ENCODE data around the gene APCDD1L.
"Not testable (repeated sequence)": the region's sequence is repeated elsewhere in the genome, so short reads cannot be mapped to it uniquely, and the experiment has no call there.

Gene APCDD1L

DNA sequence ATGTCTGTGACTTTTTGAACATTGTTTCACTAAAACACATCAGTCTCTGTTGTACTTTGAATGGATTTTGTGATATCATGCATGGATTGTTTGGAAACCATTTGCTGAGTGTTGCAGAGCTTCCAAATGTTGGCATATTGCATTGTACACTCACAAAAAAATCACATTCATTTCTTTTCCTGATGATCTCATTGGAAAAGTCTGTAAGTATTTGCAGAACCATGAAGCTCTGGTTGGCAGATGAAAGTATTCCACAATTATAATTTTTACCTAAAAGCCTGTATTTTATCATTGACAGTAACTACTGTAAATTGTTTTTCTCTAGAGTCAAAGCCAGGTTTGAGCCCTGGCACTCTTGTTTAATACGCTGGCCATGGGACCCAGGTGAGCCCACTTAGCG lies 84.1 kb downstream of the APCDD1L start:
- Histone ChIP-seq H3K4me3 (ENCODE audit: low read length) (no peak overlapping the region), H3K4me1 (ENCODE audit: control insufficient read depth, insufficient read depth, low read length) (peaks cover 18% of the 10 kb centered on the region), H3K9ac (ENCODE audit: low read length) (no peak overlapping the region), H3K27me3 (ENCODE audit: control insufficient read depth, insufficient read depth, low read length) (no peaks in the 10 kb centered on the region), H3K27ac (ENCODE audit: low read depth, low read length) (no peak overlapping the region), H3K36me3 (ENCODE audit: control insufficient read depth, insufficient read depth, low read length) (peaks cover 3% of the 10 kb centered on the region)

- H3K27me3 ChIP-seq (ENCODE audit: control insufficient read depth, insufficient read depth, low read length): no peaks in the 10 kb centered on the region
Observed at GRCh38 chr20:58429303-58429702, 85.9 kb downstream of the APCDD1L start.

GRCh38 chr20:58428364-58428763 lies 86.8 kb downstream of the APCDD1L start:
- H3K4me1 ChIP-seq (ENCODE audit: control insufficient read depth, insufficient read depth, low read length): peaks cover 13% of the 10 kb centered on the region
- H3K27me3 ChIP-seq (ENCODE audit: control insufficient read depth, insufficient read depth, low read length): no peaks in the 10 kb centered on the region
- no peak overlapping the region for H3K4me3 ChIP-seq (ENCODE audit: low read length)
- no peak overlapping the region for H3K9ac ChIP-seq (ENCODE audit: low read length)
- peaks cover 3% of the 10 kb centered on the region for H3K36me3 ChIP-seq (ENCODE audit: control insufficient read depth, insufficient read depth, low read length)
- H3K27ac ChIP-seq (ENCODE audit: low read depth, low read length): peak overlapping the region; percentile 30

More at GRCh38 chr20:58429303-58429702, 85.9 kb downstream of the APCDD1L start:
- H3K9ac ChIP-seq (ENCODE audit: low read length): no peak overlapping the region
- H3K36me3 ChIP-seq (ENCODE audit: control insufficient read depth, insufficient read depth, low read length): peaks cover 3% of the 10 kb centered on the region
- no peak overlapping the region for H3K4me3 ChIP-seq (ENCODE audit: low read length)
- no peak overlapping the region for H3K27ac ChIP-seq (ENCODE audit: low read depth, low read length)
- peaks cover 18% of the 10 kb centered on the region for H3K4me1 ChIP-seq (ENCODE audit: control insufficient read depth, insufficient read depth, low read length)

- not testable (repeated sequence) for H3K36me3 ChIP-seq (ENCODE audit: control insufficient read depth, insufficient read depth, low read length); H3K9ac ChIP-seq (ENCODE audit: low read length); H3K4me3 ChIP-seq (ENCODE audit: low read length); H3K4me1 ChIP-seq (ENCODE audit: control insufficient read depth, insufficient read depth, low read length); H3K27me3 ChIP-seq (ENCODE audit: control insufficient read depth, insufficient read depth, low read length)
- peak overlapping the region; percentile 10 for H3K27ac ChIP-seq (ENCODE audit: low read depth, low read length)
Observed at GRCh38 chr20:58427571-58427970, 87.6 kb downstream of the APCDD1L start.

DNA sequence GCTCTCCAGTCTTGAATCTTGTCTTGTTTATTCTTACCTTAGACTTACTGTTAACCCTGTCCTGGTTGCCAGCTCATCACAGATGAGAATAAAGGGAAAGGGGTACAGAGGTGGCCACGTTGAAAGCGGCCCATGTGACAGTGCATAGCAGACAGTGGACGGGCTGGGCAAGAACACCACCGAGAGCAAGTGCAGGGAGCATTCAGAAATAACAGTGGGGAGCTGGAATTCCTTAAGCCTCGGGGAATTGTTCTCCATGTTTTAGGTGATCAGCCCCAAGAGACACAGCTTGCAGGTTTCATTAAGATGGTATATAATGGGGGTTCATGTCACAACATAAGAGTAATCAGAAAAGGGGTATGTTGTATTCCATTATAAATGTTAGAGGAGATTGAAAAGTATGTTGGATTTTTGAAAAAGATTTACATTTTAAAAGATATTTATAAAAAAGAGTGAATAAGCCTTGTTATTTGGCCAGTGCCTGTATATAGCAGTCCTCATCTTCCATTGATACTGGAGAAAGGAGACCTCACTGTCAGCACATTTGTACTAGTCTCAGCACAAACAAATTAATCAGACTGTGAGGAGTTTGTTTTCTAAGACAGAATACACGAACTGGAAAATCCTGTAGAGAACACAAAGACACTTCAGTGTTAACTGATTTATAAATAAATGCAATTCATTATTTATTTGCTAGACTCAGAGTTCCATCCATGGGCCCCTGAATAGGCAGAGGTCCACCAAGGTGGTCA lies 90.8 kb downstream of the APCDD1L start:
- Histone ChIP-seq H3K4me1 (ENCODE audit: control insufficient read depth, insufficient read depth, low read length) (no peaks in the 10 kb centered on the region), H3K9ac (ENCODE audit: low read length) (no peak overlapping the region), H3K27me3 (ENCODE audit: control insufficient read depth, insufficient read depth, low read length) (no peaks in the 10 kb centered on the region), H3K4me3 (ENCODE audit: low read length) (no peak overlapping the region), H3K36me3 (ENCODE audit: control insufficient read depth, insufficient read depth, low read length) (peaks cover 7% of the 10 kb centered on the region), H3K27ac (ENCODE audit: low read depth, low read length) (no peak overlapping the region)

GRCh38 chr20:58421497-58421850 lies 93.7 kb downstream of the APCDD1L start:
- Histone ChIP-seq H3K36me3 (ENCODE audit: control insufficient read depth, insufficient read depth, low read length) (peaks cover 10% of the 10 kb centered on the region), H3K4me1 (ENCODE audit: control insufficient read depth, insufficient read depth, low read length) (no peaks in the 10 kb centered on the region), H3K27me3 (ENCODE audit: control insufficient read depth, insufficient read depth, low read length) (no peaks in the 10 kb centered on the region), H3K9ac (ENCODE audit: low read length) (no peak overlapping the region), H3K4me3 (ENCODE audit: low read length) (no peak overlapping the region), H3K27ac (ENCODE audit: low read depth, low read length) (no peak overlapping the region)

- Histone ChIP-seq H3K27me3 (ENCODE audit: control insufficient read depth, insufficient read depth, low read length) (no peaks in the 10 kb centered on the region), H3K4me3 (ENCODE audit: low read length) (no peak overlapping the region), H3K27ac (ENCODE audit: low read depth, low read length) (no peak overlapping the region), H3K36me3 (ENCODE audit: control insufficient read depth, insufficient read depth, low read length) (peaks cover 10% of the 10 kb centered on the region), H3K9ac (ENCODE audit: low read length) (no peak overlapping the region), H3K4me1 (ENCODE audit: control insufficient read depth, insufficient read depth, low read length) (no peaks in the 10 kb centered on the region)
Observed at GRCh38 chr20:58420798-58421496, 94.3 kb downstream of the APCDD1L start.

GRCh38 chr20:58418949-58419748 lies 96.0 kb downstream of the APCDD1L start:
- no peaks in the 10 kb centered on the region for H3K27me3 ChIP-seq (ENCODE audit: control insufficient read depth, insufficient read depth, low read length)
- H3K27ac ChIP-seq (ENCODE audit: low read depth, low read length): no peak overlapping the region
- no peak overlapping the region for H3K4me3 ChIP-seq (ENCODE audit: low read length)
- no peaks in the 10 kb centered on the region for H3K4me1 ChIP-seq (ENCODE audit: control insufficient read depth, insufficient read depth, low read length)
- peaks cover 10% of the 10 kb centered on the region for H3K36me3 ChIP-seq (ENCODE audit: control insufficient read depth, insufficient read depth, low read length)
- H3K9ac ChIP-seq (ENCODE audit: low read length): no peak overlapping the region

- no peak overlapping the region for H3K9ac ChIP-seq (ENCODE audit: low read length)
- no peaks in the 10 kb centered on the region for H3K27me3 ChIP-seq (ENCODE audit: control insufficient read depth, insufficient read depth, low read length)
- no peak overlapping the region for H3K27ac ChIP-seq (ENCODE audit: low read depth, low read length)
- no peak overlapping the region for H3K4me3 ChIP-seq (ENCODE audit: low read length)
- H3K36me3 ChIP-seq (ENCODE audit: control insufficient read depth, insufficient read depth, low read length): peaks cover 10% of the 10 kb centered on the region
- no peaks in the 10 kb centered on the region for H3K4me1 ChIP-seq (ENCODE audit: control insufficient read depth, insufficient read depth, low read length)
Observed at GRCh38 chr20:58417438-58417837, 97.8 kb downstream of the APCDD1L start.

- no peak overlapping the region for H3K9ac ChIP-seq (ENCODE audit: low read length)
- no peak overlapping the region for H3K4me3 ChIP-seq (ENCODE audit: low read length)
- H3K36me3 ChIP-seq (ENCODE audit: control insufficient read depth, insufficient read depth, low read length): peaks cover 10% of the 10 kb centered on the region
- no peaks in the 10 kb centered on the region for H3K4me1 ChIP-seq (ENCODE audit: control insufficient read depth, insufficient read depth, low read length)
- H3K27me3 ChIP-seq (ENCODE audit: control insufficient read depth, insufficient read depth, low read length): no peaks in the 10 kb centered on the region
- H3K27ac ChIP-seq (ENCODE audit: low read depth, low read length): no peak overlapping the region
Observed at GRCh38 chr20:58416835-58417234, 98.4 kb downstream of the APCDD1L start.

DNA sequence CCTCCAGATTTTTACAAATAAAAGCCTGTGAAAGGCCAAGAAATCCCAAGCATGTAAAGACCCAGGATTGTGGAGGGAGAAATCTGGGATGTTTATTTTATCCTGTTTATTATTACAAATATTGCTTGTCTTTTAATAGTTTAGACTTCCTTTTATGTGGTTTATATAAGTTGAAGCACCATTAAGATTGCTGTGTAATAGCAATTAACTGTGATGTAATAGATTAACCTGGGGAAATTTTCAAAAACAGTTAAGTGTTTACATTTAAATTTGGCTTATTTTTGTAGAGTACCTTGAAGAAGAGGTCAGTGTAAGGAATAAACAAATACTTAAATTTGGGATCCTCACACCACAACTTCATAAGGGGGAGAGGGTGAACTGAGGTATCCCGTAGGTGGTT lies 99.1 kb downstream of the APCDD1L start:
- Histone ChIP-seq H3K9ac (ENCODE audit: low read length) (no peak overlapping the region), H3K4me1 (ENCODE audit: control insufficient read depth, insufficient read depth, low read length) (no peaks in the 10 kb centered on the region), H3K4me3 (ENCODE audit: low read length) (no peak overlapping the region), H3K36me3 (ENCODE audit: control insufficient read depth, insufficient read depth, low read length) (peaks cover 10% of the 10 kb centered on the region), H3K27me3 (ENCODE audit: control insufficient read depth, insufficient read depth, low read length) (no peaks in the 10 kb centered on the region), H3K27ac (ENCODE audit: low read depth, low read length) (no peak overlapping the region)

GRCh38 chr20:58414786-58415185 lies 100.4 kb downstream of the APCDD1L start:
- not testable (repeated sequence) for H3K4me1 ChIP-seq (ENCODE audit: control insufficient read depth, insufficient read depth, low read length); H3K4me3 ChIP-seq (ENCODE audit: low read length); H3K36me3 ChIP-seq (ENCODE audit: control insufficient read depth, insufficient read depth, low read length); H3K9ac ChIP-seq (ENCODE audit: low read length); H3K27ac ChIP-seq (ENCODE audit: low read depth, low read length); H3K27me3 ChIP-seq (ENCODE audit: control insufficient read depth, insufficient read depth, low read length)
